DOHH2 (cell line): Measurements from ENCODE around the gene TMC3.

Source experiments
- EZH2phosphoT487 ChIP-seq: fragments of 200-600 bp; sonication (generic); IDR thresholded peaks from 2 replicates; pipeline ENCODE4 v1.6.1; 2017; ENCODE audit warnings: borderline replicate concordance, mild to moderate bottlenecking, antibody characterized with exemption, low read length, moderate library complexity, mixed read lengths
- TF ChIP-seq, protein P1 (sequence below): fragments of 200-600 bp; sonication (generic); IDR thresholded peaks from one replicate; pipeline ENCODE4 v1.5.1; 2014; ENCODE audit warnings: antibody characterized with exemption, mild to moderate bottlenecking, low read depth, low read length; ENCODE audit not compliant: poor library complexity, severe bottlenecking

- TF ChIP-seq, protein P1, sequence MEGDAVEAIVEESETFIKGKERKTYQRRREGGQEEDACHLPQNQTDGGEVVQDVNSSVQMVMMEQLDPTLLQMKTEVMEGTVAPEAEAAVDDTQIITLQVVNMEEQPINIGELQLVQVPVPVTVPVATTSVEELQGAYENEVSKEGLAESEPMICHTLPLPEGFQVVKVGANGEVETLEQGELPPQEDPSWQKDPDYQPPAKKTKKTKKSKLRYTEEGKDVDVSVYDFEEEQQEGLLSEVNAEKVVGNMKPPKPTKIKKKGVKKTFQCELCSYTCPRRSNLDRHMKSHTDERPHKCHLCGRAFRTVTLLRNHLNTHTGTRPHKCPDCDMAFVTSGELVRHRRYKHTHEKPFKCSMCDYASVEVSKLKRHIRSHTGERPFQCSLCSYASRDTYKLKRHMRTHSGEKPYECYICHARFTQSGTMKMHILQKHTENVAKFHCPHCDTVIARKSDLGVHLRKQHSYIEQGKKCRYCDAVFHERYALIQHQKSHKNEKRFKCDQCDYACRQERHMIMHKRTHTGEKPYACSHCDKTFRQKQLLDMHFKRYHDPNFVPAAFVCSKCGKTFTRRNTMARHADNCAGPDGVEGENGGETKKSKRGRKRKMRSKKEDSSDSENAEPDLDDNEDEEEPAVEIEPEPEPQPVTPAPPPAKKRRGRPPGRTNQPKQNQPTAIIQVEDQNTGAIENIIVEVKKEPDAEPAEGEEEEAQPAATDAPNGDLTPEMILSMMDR, result no peak
- TF ChIP-seq EZH2phosphoT487, result no peak
These were observed 11.1 kb upstream of the TMC3 start for GRCh38 chr15:81384891-81385720.
